T-cell (primary cell): Measurements from ENCODE around the gene TROAP. TPM values are rescaled to one million over a fixed set of nuclear protein-coding genes. Genes with fewer than 3 reads are reported as not detected.
"Not testable (repeated sequence)": the region's sequence is repeated elsewhere in the genome, so short reads cannot be mapped to it uniquely, and the experiment has no call there.

Experiments used
- ATAC-seq, 4 experiments: fragments of 200-7000 bp in 3 of 4; fragments of 150-1000 bp in 1 of 4; cut with Tn5 transposase; replicated peaks in 1 of 4; 1 replicate in 3 of 4; 2 replicates in 1 of 4; pipeline ENCODE4 v1.10.0; 2021; ENCODE audit warnings: moderate library complexity in 3 of 4, mild to moderate bottlenecking in 2 of 4, moderate number of reproducible peaks in 1 of 4
- CTCF ChIA-PET, 2 donors: fragments of 300-600 bp; sonication (Branson Sonifier 250); formaldehyde crosslinking; loops; one replicate each; lab custom pipeline; 2022; ENCODE audit warnings: antibody characterized with exemption in 2 of 2; lab: Charles Lee
- POLR2A ChIA-PET, 2 donors: fragments of 300-600 bp; sonication (Branson Sonifier 250); formaldehyde crosslinking; loops; one replicate each; lab custom pipeline; 2022; ENCODE audit warnings: antibody characterized with exemption in 2 of 2; lab: Charles Lee
- DNase-seq, 35 experiments: peaks; one replicate each; pipeline versions ENCODE4 v3.0.0 to v3.0.0-alpha.2; 2013 to 2023
- H3K27ac ChIP-seq: one replicate; pipeline ENCODE4 v1.5.1; 2013; ENCODE audit warnings: low read length
- H3K27me3 ChIP-seq, 2 experiments: replicated peaks in 1 of 2; 1 replicate in 1 of 2; 2 replicates in 1 of 2; pipeline versions ENCODE4 v1.6.1 to v1.7.0; 2013; ENCODE audit warnings: low read length in 1 of 2, mixed read lengths in 1 of 2; ENCODE audit not compliant: control insufficient read depth in 2 of 2, insufficient read depth in 2 of 2; ENCODE audit errors: extremely low read depth in 1 of 2
- H3K36me3 ChIP-seq, 2 donors: 1 replicate in 1 of 2; 2 replicates in 1 of 2; pipeline versions ENCODE4 v1.6.1 to v1.7.0; 2013; ENCODE audit warnings: low read length in 1 of 2; ENCODE audit not compliant: control insufficient read depth in 2 of 2, insufficient read depth in 1 of 2; ENCODE audit errors: extremely low read depth in 1 of 2
- H3K4me1 ChIP-seq, 2 experiments: 1 replicate in 1 of 2; 2 replicates in 1 of 2; pipeline versions ENCODE4 v1.6.1 to v1.7.0; 2013; ENCODE audit warnings: low read length in 2 of 2, mixed read lengths in 1 of 2; ENCODE audit not compliant: insufficient read depth in 2 of 2, control insufficient read depth in 1 of 2; ENCODE audit errors: extremely low read depth in 1 of 2
- H3K4me3 ChIP-seq, 2 donors: 1 replicate in 1 of 2; 2 replicates in 1 of 2; pipeline versions ENCODE4 v1.5.1 to v1.7.0; 2013; ENCODE audit warnings: mild to moderate bottlenecking in 2 of 2, low read length in 1 of 2, moderate library complexity in 1 of 2; ENCODE audit not compliant: control insufficient read depth in 1 of 2; ENCODE audit errors: extremely low read depth in 1 of 2
- H3K9me3 ChIP-seq: 2 replicates; pipeline ENCODE4 v1.7.0; 2013
- H3K27ac Mint-ChIP-seq, 2 donors: one replicate each; pipeline ENCODE4 v1.8.0; 2020 to 2021; ENCODE audit warnings: mild to moderate bottlenecking in 2 of 2, mixed read lengths in 2 of 2
- H3K27me3 Mint-ChIP-seq, 2 donors: one replicate each; pipeline ENCODE4 v1.8.0; 2021 to 2022; ENCODE audit warnings: mixed read lengths in 2 of 2
- H3K36me3 Mint-ChIP-seq: one replicate; pipeline ENCODE4 v1.8.0; 2021; ENCODE audit warnings: mixed read lengths
- H3K4me1 Mint-ChIP-seq, 3 donors: one replicate each; pipeline ENCODE4 v1.8.0; 2020 to 2022; ENCODE audit warnings: mixed read lengths in 3 of 3, mild to moderate bottlenecking in 1 of 3
- H3K4me3 Mint-ChIP-seq, 3 donors: one replicate each; pipeline ENCODE4 v1.8.0; 2020 to 2022; ENCODE audit warnings: mild to moderate bottlenecking in 3 of 3, mixed read lengths in 3 of 3, moderate library complexity in 3 of 3
- H3K9me3 Mint-ChIP-seq, 3 donors: one replicate each; pipeline ENCODE4 v1.8.0; 2020 to 2022; ENCODE audit warnings: mixed read lengths in 3 of 3
- WGBS: methylation state at CpG from one replicate; pipeline ENCODE4 v1.1.5; 2013; ENCODE audit warnings: missing lambda C conversion rate; ENCODE audit not compliant: insufficient coverage; 5-methylcytosine and 5-hydroxymethylcytosine counted together
- total RNA-seq, 35 experiments: library from RNA in 6 of 35; stranded (reverse) in 6 of 35; fragments of 120-200 nt in 1 of 35; gene quantifications; one replicate each; pipeline versions ENCODE4 v1.2.1 to v1.2.4 and lab custom pipeline; 2013 to 2026

TROAP gene
- total RNA-seq, 5 donors from 2014 or later (not counting 1 experiment from before 2014, with no cell fraction given) = 0.98 to 1.9 (median 1.3) TPM

DNA sequence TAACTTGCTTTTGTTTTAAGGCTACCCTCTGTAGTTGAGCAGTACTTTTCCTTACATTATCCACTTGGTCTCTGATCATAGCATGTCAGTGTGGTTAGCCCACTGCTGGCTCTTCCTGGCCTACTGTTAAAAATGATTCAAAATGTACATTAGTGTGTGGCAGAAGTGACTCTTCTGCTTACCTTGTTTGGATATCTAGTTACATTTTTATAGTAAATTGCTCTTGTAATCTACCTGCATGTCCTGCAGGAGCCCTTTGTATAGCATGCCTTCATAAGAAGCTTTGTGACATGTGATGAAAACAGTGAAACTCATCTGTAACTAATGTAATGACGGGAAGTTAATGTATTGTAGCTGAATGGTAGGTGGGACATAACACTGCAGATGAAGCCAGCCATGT lies 52.4 kb downstream of the TROAP start:
- H3K27me3 ChIP-seq = no peaks in the 10 kb centered on the region
- H3K4me3 Mint-ChIP-seq = no peak overlapping the region
- CTCF ChIA-PET = interaction anchor here (1.1 to 1.2 kb wide), 2 partner anchors 17 to 29 kb away, joined by 3 read pairs; no protein-coding TSS in a partner anchor
- no peaks in the 10 kb centered on the region for H3K36me3 ChIP-seq
- no peaks in the 10 kb centered on the region for H3K36me3 Mint-ChIP-seq
- POLR2A ChIA-PET = no interaction called here
- H3K9me3 ChIP-seq = no peaks in the 10 kb centered on the region
- H3K27me3 Mint-ChIP-seq = no peaks in the 10 kb centered on the region
- no peak overlapping the region for H3K4me3 ChIP-seq
- no peak for DNase-seq
- H3K27ac ChIP-seq = no peak overlapping the region
- peaks cover 2 to 6% (median 3%) of the 10 kb centered on the region in 3 donors for H3K4me1 Mint-ChIP-seq
- ATAC-seq = no peak
- no peaks in the 10 kb centered on the region for H3K9me3 Mint-ChIP-seq
- no peaks in the 10 kb centered on the region for H3K4me1 ChIP-seq
- no peak overlapping the region for H3K27ac Mint-ChIP-seq
- WGBS = 100% methylated on average over 1 of the region's 1 CpG

GRCh38 chr12:49377386-49377785 lies 54.3 kb downstream of the TROAP start:
- DNase-seq (no peak), ATAC-seq (no peak)
- Mint-ChIP-seq H3K9me3 (no peaks in the 10 kb centered on the region), H3K4me1 (peaks cover 0 to 6% (median 0%) of the 10 kb centered on the region in 3 donors), H3K36me3 (no peaks in the 10 kb centered on the region), H3K27me3 (no peaks in the 10 kb centered on the region), H3K4me3 (no peak overlapping the region), H3K27ac (no peak overlapping the region)
- Histone ChIP-seq H3K27me3 (no peaks in the 10 kb centered on the region), H3K4me1 (no peaks in the 10 kb centered on the region), H3K36me3 (no peaks in the 10 kb centered on the region), H3K27ac (no peak overlapping the region), H3K4me3 (no peak overlapping the region), H3K9me3 (no peaks in the 10 kb centered on the region)
- ChIA-PET CTCF (interaction anchor here in 1 of 2 donors (1.0 kb wide), 3 partner anchors 10 to 137 kb away, joined by 3 to 6 read pairs (median 4); partner anchors contain the start of gene SPATS2), POLR2A (interaction anchor here (0.6 kb wide), 2 partner anchors 136 to 315 kb away, joined by 3 read pairs; no protein-coding TSS in a partner anchor)
- WGBS = no CpG with 5 or more reads among the region's 2 CpGs

DNA sequence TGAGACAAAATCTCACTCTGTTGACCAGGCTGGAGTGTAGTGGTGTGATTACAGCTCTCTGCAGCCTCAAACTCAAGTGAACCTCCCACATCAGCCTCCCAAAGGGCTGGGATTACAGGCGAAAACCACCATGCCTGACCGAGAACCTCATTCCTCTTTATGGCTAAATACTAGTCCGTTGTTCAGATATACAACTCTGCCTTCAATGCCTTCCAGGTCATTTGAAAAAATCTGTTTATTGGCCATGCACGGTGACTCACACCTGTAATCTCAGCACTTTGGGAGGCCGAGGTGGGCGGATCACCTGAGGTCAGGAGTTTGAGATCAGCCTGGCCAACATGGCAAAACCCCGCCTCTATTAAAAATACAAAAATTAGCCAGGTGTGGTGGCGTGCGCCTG lies 57.1 kb downstream of the TROAP start:
- not testable (repeated sequence) for H3K27ac ChIP-seq, H3K36me3 ChIP-seq, H3K36me3 Mint-ChIP-seq, H3K4me3 Mint-ChIP-seq, H3K4me1 ChIP-seq, H3K27me3 Mint-ChIP-seq, H3K4me3 ChIP-seq, DNase-seq, H3K9me3 Mint-ChIP-seq, H3K27ac Mint-ChIP-seq, H3K27me3 ChIP-seq, H3K9me3 ChIP-seq, ATAC-seq, H3K4me1 Mint-ChIP-seq
- ChIA-PET POLR2A (interaction anchor here in 1 of 2 donors (0.7 kb wide), 1 partner anchor 49 kb away, joined by 3 read pairs; no protein-coding TSS in a partner anchor), CTCF (interaction anchor here in 1 of 2 donors (0.6 kb wide), 1 partner anchor 1928 kb away, joined by 3 read pairs; no protein-coding TSS in a partner anchor)
- 76% methylated on average over 5 of the region's 9 CpGs for WGBS

Other genes with a start within 250 kb of the TROAP start
- gene DHH, start 228.5 kb upstream of the TROAP start, total RNA-seq = under 1 TPM; 0.12 to 0.45 (median 0.38) TPM
- gene LMBR1L, start 212.4 kb upstream of the TROAP start, total RNA-seq = 100 to 1,000 TPM; 159 to 302 (median 224) TPM
- gene TUBA1B, start 191.9 kb upstream of the TROAP start, total RNA-seq = 100 to 1,000 TPM; 167 to 232 (median 205) TPM
- 100 to 1,000 TPM in 3 of 5 donors, 10 to 100 TPM in 2; 89.3 to 310 (median 100) TPM for gene TUBA1A, start 134.2 kb upstream of the TROAP start, total RNA-seq
- gene TUBA1C, start 58.2 kb upstream of the TROAP start, total RNA-seq = 10 to 100 TPM; 16.4 to 53.7 (median 48.4) TPM
- not detected for gene PRPH, start 28.1 kb upstream of the TROAP start, total RNA-seq
- gene C1QL4, start 13.9 kb downstream of the TROAP start, total RNA-seq = not detected
- under 1 TPM in 1 of 5 donors, not detected in 4; 0.07 TPM for gene DNAJC22, start 23.6 kb downstream of the TROAP start, total RNA-seq
- gene SPATS2, start 44.2 kb downstream of the TROAP start, total RNA-seq = 10 to 100 TPM in 1 of 5 donors, 1 to 10 TPM in 4; 5.4 to 11.4 (median 7.4) TPM
- gene KCNH3, start 215.8 kb downstream of the TROAP start, total RNA-seq = 1 to 10 TPM; 3.4 to 8.0 (median 5.5) TPM
- 10 to 100 TPM; 66.1 to 89.0 (median 85.7) TPM for gene MCRS1, start 244.9 kb downstream of the TROAP start, total RNA-seq